Measurements from ENCODE around the gene HLA-B. TPM values are rescaled to one million over a fixed set of nuclear protein-coding genes. Genes with fewer than 3 reads are reported as not detected.
A peak's percentile ranks its signal among the peaks of the same experiment; 100 is the strongest.

The HLA-B gene
- total RNA-seq, 1 experiment from 2014 or later, result 55.4 TPM

DNA sequence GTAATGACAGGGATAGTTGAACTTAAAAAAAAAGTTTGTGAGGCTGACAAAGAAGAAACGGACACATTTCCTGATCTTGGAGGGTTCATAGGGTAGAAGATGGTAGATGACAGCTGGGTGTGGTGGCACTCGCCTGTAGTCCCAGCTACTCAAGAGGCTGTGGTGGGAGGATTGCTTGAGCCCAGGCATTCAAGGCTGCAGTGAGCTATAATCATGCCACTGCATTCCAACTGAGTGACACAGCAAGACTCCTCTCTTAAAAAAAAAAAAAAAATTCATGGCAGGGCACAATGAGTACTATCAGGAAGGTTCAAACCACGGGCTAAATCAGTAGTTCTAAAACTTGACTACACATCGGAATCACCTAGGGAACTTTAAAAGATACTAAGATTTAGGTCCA lies 44.4 kb upstream of the HLA-B start:
- H3K9me3 ChIP-seq (ENCODE audit: low read length), result no peaks in the 10 kb centered on the region
- H3K4me1 ChIP-seq (ENCODE audit: insufficient read depth, low read length), result peaks cover 44% of the 10 kb centered on the region
- peak overlapping the region; percentile 97 for H3K4me3 ChIP-seq (ENCODE audit: low read length)
- H3F3A ChIP-seq (ENCODE audit: low read length, unreplicated experiment), result no peaks in the 10 kb centered on the region
- TF ChIP-seq EZH2phosphoT487 (IDR thresholded peaks at IDR 0.05; ENCODE audit: borderline replicate concordance, low read length) (no peak), EZH2 (IDR thresholded peaks at IDR 0.05; ENCODE audit: low read length, unreplicated experiment) (no peak)
- TF ChIP-seq, protein P1, sequence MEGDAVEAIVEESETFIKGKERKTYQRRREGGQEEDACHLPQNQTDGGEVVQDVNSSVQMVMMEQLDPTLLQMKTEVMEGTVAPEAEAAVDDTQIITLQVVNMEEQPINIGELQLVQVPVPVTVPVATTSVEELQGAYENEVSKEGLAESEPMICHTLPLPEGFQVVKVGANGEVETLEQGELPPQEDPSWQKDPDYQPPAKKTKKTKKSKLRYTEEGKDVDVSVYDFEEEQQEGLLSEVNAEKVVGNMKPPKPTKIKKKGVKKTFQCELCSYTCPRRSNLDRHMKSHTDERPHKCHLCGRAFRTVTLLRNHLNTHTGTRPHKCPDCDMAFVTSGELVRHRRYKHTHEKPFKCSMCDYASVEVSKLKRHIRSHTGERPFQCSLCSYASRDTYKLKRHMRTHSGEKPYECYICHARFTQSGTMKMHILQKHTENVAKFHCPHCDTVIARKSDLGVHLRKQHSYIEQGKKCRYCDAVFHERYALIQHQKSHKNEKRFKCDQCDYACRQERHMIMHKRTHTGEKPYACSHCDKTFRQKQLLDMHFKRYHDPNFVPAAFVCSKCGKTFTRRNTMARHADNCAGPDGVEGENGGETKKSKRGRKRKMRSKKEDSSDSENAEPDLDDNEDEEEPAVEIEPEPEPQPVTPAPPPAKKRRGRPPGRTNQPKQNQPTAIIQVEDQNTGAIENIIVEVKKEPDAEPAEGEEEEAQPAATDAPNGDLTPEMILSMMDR (conservative IDR thresholded peaks at IDR 0.05; ENCODE audit: low read depth, low read length), result no peak
- BruUV-seq (replicated peaks), result no TSS peak
- peak; percentile 23 for ATAC-seq
- H3K27ac ChIP-seq (ENCODE audit: low read length), result peak overlapping the region; percentile 65
- peak overlapping the region; percentile 86; the same call in 1 of the 2 replicates for H3K9ac ChIP-seq (ENCODE audit: low read length)
- peak overlapping the region; percentile 24; the same call in 1 of the 2 replicates for H2AFZ ChIP-seq (ENCODE audit: low read length)
- intact Hi-C loops (cut with micrococcal nuclease), result loop anchor here (5.0 kb wide), 1 partner anchor 91 kb away; no protein-coding TSS in a partner anchor
- ChIA-PET CTCF (interaction anchor here (0.7 to 3.2 kb wide), 2 partner anchors 41 to 390 kb away, joined by 5 to 15 read pairs; no protein-coding TSS in a partner anchor), POLR2A (ENCODE audit: unreplicated experiment) (interaction anchor here (0.6 kb wide), 1 partner anchor 805 kb away, joined by 3 read pairs; no protein-coding TSS in a partner anchor)
- peaks cover 65% of the 10 kb centered on the region for H3K79me2 ChIP-seq (ENCODE audit: low read length)
- H3K9me2 ChIP-seq (replicated peaks; ENCODE audit: low read length), result no peaks in the 10 kb centered on the region
- H3K4me2 ChIP-seq (ENCODE audit: low read length), result peak overlapping the region; percentile 91
- H4K20me1 ChIP-seq (ENCODE audit: low read length), result peaks cover 15% of the 10 kb centered on the region; the same call in 1 of the 2 replicates
- no peaks in the 10 kb centered on the region for H3K36me3 ChIP-seq (ENCODE audit: low read depth, low read length)
- no peaks in the 10 kb centered on the region for H3K27me3 ChIP-seq (ENCODE audit: low read length)
- peak; percentile 79 for DNase-seq

DNA sequence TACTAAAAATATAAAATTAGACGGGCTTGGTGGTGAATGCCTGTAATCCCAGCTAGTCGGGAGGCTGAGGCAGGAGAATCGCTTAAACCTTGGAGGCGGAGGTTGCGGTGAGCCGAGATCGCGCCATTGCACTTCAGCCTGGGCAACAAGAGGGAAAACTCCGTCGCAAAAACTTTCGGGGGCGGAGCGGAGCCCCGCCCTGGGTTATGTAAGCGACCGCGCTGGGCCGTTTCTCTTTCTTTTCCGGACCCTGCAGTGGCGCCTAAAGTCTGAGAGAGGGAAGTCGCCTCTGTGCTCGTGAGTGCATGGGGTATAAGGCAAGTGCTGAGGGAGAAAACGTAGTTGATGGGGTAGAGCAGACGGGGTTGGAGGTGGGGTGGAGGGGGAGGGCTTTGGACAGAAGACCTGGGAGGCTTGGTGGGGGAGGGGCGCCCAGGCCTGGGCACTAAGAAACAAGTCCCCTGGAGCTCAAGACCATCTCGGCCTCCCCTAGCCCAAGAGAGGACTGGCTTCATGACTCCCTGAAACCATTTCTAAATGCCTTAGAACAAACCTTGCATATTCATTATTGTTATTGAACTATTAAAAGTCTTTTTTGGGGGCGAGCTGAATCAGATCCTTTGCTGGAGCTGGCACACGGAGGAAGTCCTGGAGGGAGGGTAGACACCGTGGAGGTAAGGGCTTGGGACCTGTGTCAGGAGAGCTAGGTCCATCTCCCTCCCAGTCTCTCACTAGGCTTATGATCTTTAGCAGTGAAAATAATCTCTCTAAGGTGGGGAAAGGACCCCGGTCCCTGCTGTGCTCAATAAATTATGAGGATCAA lies 43.7 kb upstream of the HLA-B start:
- no peaks in the 10 kb centered on the region for H3K36me3 ChIP-seq (ENCODE audit: low read depth, low read length)
- peak; percentile 9 for ATAC-seq
- peak; percentile 65 for DNase-seq
- ChIA-PET POLR2A (ENCODE audit: unreplicated experiment) (interaction anchor here (0.6 kb wide), 1 partner anchor 804 kb away, joined by 3 read pairs; no protein-coding TSS in a partner anchor), CTCF (interaction anchor here (0.7 to 3.2 kb wide), 2 partner anchors 41 to 390 kb away, joined by 5 to 15 read pairs; no protein-coding TSS in a partner anchor)
- H4K20me1 ChIP-seq (ENCODE audit: low read length), result peaks cover 8% of the 10 kb centered on the region; the same call in 1 of the 2 replicates
- H3F3A ChIP-seq (ENCODE audit: low read length, unreplicated experiment), result no peaks in the 10 kb centered on the region
- H3K79me2 ChIP-seq (ENCODE audit: low read length), result peaks cover 58% of the 10 kb centered on the region
- BruUV-seq (replicated peaks), result no TSS peak
- TF ChIP-seq, protein P1 (conservative IDR thresholded peaks at IDR 0.05; ENCODE audit: low read depth, low read length), result no peak
- TF ChIP-seq EZH2 (IDR thresholded peaks at IDR 0.05; ENCODE audit: low read length, unreplicated experiment), result no peak
- H2AFZ ChIP-seq (ENCODE audit: low read length), result peak overlapping the region; percentile 96
- no peaks in the 10 kb centered on the region for H3K9me2 ChIP-seq (replicated peaks; ENCODE audit: low read length)
- H3K9me3 ChIP-seq (ENCODE audit: low read length), result no peaks in the 10 kb centered on the region
- peak overlapping the region; percentile 86 for H3K9ac ChIP-seq (ENCODE audit: low read length)
- H3K4me2 ChIP-seq (ENCODE audit: low read length), result peak overlapping the region; percentile 91
- no peaks in the 10 kb centered on the region for H3K27me3 ChIP-seq (ENCODE audit: low read length)
- peak overlapping the region; percentile 65 for H3K27ac ChIP-seq (ENCODE audit: low read length)
- peaks cover 42% of the 10 kb centered on the region for H3K4me1 ChIP-seq (ENCODE audit: insufficient read depth, low read length)
- intact Hi-C loops (cut with micrococcal nuclease), result loop anchor here (5.0 kb wide), 1 partner anchor 92 kb away; no protein-coding TSS in a partner anchor
- H3K4me3 ChIP-seq (ENCODE audit: low read length), result peak overlapping the region; percentile 97

All from PC-3 (cell line).